Mucosa of stomach (tissue), 1 donor: ENCODE data around the gene SLC2A8.

Experiments
- H3K27me3 ChIP-seq: one replicate; pipeline ENCODE4 v1.7.0; 2013; ENCODE audit warnings: mild to moderate bottlenecking, low read length; ENCODE audit not compliant: control insufficient read depth, insufficient read depth
- H3K36me3 ChIP-seq: one replicate; pipeline ENCODE4 v1.7.0; 2013; ENCODE audit warnings: low read length; ENCODE audit not compliant: control insufficient read depth, insufficient read depth
- H3K4me1 ChIP-seq: one replicate; pipeline ENCODE4 v1.7.0; 2013; ENCODE audit warnings: mild to moderate bottlenecking, low read length; ENCODE audit not compliant: control insufficient read depth, insufficient read depth
- H3K4me3 ChIP-seq: one replicate; pipeline ENCODE4 v1.7.0; 2013; ENCODE audit warnings: low read length
- H3K9ac ChIP-seq: one replicate; pipeline ENCODE4 v1.7.0; 2013; ENCODE audit warnings: mild to moderate bottlenecking, low read length, moderate library complexity
- H3K9me3 ChIP-seq: one replicate; pipeline ENCODE4 v1.7.0; 2013; ENCODE audit warnings: mild to moderate bottlenecking, low read length, moderate library complexity; ENCODE audit not compliant: control insufficient read depth
- donor health status: Pancreatic carcinoma.

SLC2A8 gene

DNA sequence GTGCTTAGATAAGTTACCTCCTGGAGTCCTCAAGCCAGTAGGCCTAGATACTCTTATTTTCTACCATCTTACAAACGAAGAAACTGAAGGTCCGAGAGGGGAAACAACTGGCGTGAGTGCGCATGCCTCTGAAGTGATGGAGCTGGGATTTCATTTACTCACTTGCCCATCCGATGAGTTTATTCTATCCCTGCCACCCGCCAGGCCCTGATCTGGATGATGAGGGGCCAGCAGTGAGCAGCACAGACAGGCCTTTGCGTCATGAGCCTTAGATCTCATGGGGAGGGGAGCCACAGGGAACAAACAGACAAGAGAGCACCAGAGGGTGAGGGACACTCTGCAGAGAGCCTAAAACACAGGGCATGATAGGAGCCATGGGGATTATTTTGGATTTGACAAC lies 34.1 kb upstream of the SLC2A8 start:
- Histone ChIP-seq H3K27me3 (no peaks in the 10 kb centered on the region), H3K36me3 (no peaks in the 10 kb centered on the region), H3K4me3 (no peak overlapping the region), H3K4me1 (peaks cover 30% of the 10 kb centered on the region), H3K9me3 (no peaks in the 10 kb centered on the region), H3K9ac (no peak overlapping the region)

DNA sequence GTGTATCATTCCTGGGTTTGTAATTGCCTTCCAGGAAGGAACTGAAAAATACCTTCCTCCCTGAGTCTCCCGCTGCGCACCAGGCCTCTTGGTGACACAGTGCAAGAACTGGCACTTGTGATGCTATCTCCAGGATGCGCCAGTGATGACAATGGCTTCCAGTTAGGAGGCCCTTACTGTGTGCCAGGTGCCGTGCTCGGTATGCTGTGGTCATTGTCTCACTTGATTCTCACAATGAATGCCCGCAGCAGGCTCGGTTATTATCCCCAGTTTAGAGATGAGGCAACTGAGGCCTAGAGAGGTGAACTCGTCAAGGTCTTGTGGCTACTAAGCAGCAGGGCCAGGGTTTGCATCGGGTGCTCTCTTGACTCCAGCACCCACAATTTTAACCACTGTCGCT lies 31.5 kb upstream of the SLC2A8 start:
- no peak overlapping the region for H3K9ac ChIP-seq
- H3K4me1 ChIP-seq = peaks cover 27% of the 10 kb centered on the region
- no peaks in the 10 kb centered on the region for H3K9me3 ChIP-seq
- H3K4me3 ChIP-seq = no peak overlapping the region
- no peaks in the 10 kb centered on the region for H3K27me3 ChIP-seq
- H3K36me3 ChIP-seq = no peaks in the 10 kb centered on the region

DNA sequence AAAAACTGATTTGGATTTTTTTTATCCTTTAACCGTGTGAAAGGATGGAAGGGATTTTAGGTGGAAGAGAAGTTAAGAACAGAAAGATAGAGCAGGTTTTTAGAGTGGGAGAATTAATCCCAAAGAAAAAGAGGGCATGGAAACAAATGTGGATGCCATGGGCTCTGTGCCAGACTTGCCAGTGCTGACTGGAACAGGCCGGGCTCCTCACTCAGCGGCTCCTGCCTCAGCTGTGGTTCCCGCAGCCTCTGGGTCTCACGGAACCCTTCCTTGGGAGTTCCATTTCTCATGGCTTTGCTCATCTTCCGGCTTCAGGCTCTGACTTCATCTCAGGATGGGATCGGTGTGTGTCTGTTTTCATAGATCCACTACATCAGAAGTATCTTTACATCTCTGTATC lies 30.4 kb upstream of the SLC2A8 start:
- H3K36me3 ChIP-seq = no peaks in the 10 kb centered on the region
- peaks cover 15% of the 10 kb centered on the region for H3K4me1 ChIP-seq
- H3K9ac ChIP-seq = no peak overlapping the region
- H3K27me3 ChIP-seq = no peaks in the 10 kb centered on the region
- no peaks in the 10 kb centered on the region for H3K9me3 ChIP-seq
- no peak overlapping the region for H3K4me3 ChIP-seq

DNA sequence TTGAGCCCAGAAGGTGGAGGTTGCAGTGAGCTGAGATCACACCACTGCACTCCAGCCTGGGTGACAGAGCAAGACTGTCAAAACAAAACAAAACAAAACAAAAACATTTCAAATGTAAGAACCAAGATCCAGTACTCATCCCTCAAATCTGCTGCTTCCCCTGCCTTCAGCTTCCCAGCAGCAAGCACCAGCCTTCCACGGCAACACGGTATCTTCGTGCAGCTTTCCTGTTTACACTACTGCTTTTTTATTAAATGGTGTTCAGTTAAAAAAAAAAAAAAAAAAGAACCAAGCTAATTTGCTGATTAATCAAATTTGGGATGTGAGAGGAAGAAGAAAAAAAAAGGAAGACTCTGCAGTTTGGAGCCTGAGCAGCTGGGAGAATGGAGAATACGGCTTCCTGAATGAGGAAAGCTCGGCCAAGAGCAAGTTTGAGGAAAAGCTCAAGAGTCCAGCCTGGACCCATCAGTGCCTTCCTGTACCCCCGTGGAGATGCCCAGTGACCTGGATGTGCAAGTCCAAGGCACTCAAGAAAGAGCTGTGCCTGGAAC lies 28.0 kb upstream of the SLC2A8 start:
- H3K9me3 ChIP-seq = no peaks in the 10 kb centered on the region
- no peak overlapping the region for H3K9ac ChIP-seq
- no peaks in the 10 kb centered on the region for H3K4me1 ChIP-seq
- H3K4me3 ChIP-seq = no peak overlapping the region
- H3K36me3 ChIP-seq = no peaks in the 10 kb centered on the region
- H3K27me3 ChIP-seq = no peaks in the 10 kb centered on the region

DNA sequence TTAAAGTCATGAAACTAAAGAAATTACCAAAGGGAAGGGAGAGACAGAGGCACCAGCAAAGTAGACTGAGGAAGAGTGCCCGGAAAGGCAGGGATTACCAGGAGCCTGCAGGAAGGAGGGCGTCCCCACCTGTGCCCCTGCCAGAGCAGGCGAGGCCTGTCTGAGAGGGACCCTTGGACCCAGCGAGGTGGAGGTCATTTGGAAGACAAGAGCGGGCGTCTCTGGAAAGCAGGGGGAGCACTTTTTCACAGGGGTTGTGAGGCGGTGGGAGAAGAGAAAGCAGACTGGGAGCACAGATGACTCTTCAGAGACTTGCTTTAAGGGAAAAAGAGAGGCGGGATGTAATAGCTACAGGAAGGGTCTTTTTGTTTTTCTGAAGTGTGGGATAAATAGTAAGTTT lies 27.5 kb upstream of the SLC2A8 start:
- Histone ChIP-seq H3K27me3 (no peaks in the 10 kb centered on the region), H3K4me1 (no peaks in the 10 kb centered on the region), H3K9me3 (no peaks in the 10 kb centered on the region), H3K36me3 (no peaks in the 10 kb centered on the region), H3K9ac (no peak overlapping the region), H3K4me3 (no peak overlapping the region)

DNA sequence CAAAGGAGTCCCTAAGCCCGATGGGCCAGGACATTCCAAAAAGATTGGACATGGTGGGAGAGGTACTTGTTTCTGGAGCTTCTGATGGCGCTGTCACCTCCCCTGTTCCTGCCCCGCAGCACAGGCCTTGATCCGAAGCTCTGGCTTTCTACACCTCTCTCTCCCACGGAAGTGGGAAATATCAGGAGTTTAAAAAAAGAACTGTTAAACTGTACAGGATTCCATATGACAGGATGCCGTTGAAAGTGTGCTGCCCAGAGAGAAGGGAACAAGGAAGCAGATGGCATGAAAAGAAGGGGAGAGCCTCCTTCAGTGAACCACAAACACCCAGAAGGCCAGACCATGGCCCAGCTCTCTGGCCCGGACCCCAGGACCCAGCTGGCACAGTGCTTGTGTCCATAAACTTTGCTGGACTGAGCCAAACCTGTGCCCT lies 26.8 kb upstream of the SLC2A8 start:
- Histone ChIP-seq H3K9ac (no peak overlapping the region), H3K4me1 (no peaks in the 10 kb centered on the region), H3K27me3 (no peaks in the 10 kb centered on the region), H3K9me3 (no peaks in the 10 kb centered on the region), H3K4me3 (no peak overlapping the region), H3K36me3 (no peaks in the 10 kb centered on the region)

DNA sequence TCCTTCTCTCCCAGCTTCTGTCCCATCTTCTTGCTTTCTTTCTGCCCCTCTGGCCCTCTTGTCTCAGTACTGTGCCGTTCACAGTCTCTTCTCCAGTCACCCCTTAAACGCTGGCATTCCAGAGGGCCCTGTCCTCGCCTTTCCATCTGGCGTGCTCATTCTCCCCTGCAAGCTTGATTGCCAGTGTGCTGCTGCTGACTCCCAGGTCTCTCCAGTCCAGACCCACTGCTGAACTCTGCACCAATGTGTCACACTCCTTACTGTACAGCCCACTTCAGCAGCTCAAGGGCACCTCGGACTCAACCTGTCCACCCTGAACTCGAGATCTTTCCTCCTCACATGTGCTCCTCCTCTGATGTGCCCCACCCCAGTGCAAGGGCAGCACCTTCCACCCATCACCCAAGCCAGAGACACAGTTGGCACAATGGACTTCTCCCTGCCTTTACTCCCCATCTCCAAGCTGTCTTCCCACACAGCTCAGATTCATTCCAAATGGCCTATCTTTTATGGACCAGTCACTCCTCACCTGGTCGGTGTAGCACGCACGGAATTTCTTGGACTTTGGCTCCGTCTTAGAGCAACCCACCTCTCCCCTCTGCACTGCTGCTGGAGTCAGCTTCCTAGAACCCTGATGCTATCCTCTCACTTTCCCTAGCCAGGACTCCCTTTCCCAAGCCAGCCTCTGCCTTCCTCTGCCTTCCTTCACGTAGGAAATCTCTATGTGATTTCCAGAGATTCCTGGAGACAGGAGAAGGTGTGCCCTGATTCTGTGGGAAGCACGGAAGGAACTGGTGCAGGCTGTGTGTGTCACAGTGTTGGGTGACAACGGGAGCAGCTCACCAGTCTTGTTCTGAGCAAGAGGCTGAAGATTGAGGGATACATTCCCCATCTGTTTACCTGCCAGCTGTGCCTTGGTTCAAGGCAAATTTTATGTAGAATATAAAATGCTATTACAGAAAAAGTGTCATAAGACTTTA lies 26.0 kb upstream of the SLC2A8 start:
- H3K9me3 ChIP-seq = no peaks in the 10 kb centered on the region
- no peak overlapping the region for H3K9ac ChIP-seq
- no peaks in the 10 kb centered on the region for H3K36me3 ChIP-seq
- H3K27me3 ChIP-seq = no peaks in the 10 kb centered on the region
- H3K4me1 ChIP-seq = no peaks in the 10 kb centered on the region
- H3K4me3 ChIP-seq = no peak overlapping the region

DNA sequence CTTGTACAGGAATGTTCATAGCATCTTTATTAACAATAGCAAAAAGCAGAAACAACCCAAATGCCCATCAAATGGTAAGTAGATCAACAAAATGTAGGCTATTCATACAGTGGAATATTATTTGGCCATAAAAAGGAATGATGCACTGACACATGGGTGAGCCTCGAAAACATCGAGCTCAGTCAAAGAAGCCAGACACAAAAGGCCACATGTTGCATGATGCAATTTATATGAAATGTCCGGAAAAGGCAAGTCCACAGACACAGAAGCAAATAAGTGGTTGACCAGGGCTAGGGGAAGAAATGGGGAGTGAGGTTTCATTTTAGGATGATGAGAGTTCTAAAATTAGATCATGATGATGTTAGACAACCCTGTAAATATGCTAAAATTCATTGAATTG lies 16.5 kb upstream of the SLC2A8 start:
- no peak overlapping the region for H3K9ac ChIP-seq
- H3K36me3 ChIP-seq = no peaks in the 10 kb centered on the region
- H3K27me3 ChIP-seq = no peaks in the 10 kb centered on the region
- no peaks in the 10 kb centered on the region for H3K4me1 ChIP-seq
- no peaks in the 10 kb centered on the region for H3K9me3 ChIP-seq
- no peak overlapping the region for H3K4me3 ChIP-seq

DNA sequence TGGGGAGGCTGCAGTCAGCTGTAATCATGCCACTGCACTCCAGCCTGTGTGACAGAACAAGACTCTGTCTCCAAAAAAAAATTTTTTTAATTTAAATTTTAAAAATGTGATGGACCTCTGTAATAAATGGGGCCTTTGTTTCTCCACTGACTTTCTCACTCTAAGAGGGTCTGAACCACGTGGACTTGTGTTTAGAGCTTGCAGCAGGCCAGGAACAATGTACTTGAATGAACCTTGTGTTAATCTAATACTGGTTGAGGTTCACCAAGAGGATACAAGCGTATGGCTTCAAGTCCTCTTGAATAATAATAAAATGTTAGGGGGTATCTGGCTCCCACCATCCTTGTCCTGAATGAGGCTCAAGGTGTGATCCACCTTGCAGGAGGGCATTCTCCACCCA lies 14.4 kb upstream of the SLC2A8 start:
- Histone ChIP-seq H3K4me3 (no peak overlapping the region), H3K9ac (no peak overlapping the region), H3K36me3 (no peaks in the 10 kb centered on the region), H3K9me3 (no peaks in the 10 kb centered on the region), H3K4me1 (no peaks in the 10 kb centered on the region), H3K27me3 (no peaks in the 10 kb centered on the region)

DNA sequence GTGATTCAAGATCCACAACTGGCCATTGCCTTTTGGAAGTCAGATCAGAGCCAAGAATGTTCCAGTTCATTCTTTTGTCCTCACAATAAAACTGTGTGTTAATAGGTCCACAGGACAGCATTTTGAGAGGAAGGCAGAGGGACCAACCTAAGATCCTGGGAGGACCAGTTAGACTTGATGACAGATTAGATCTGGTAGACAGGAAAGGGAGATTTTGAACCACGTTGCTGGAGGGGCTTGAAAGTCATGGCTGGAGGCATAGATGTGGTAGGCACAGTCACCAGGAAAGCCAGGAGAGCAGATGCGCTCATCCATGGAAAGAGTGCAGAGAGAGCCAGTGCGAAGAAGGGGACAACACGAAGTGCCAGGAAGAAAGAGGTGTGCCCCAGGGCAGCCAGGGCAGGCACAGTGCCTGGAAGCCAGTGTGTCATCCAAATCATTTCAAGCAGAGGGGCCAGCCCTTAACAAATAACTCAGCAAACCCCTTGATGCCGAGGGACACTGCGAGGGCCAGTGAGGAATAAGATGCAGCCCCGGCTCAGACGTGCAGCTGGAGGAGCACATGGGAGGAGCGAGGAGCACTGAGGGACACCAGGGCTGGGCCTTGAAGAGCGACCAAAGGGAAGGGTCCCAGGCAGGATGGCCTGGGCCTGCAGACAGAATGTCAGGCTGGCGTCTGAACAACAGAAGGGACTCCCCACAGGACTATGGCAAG lies 12.8 kb upstream of the SLC2A8 start:
- Histone ChIP-seq H3K36me3 (no peaks in the 10 kb centered on the region), H3K4me3 (no peak overlapping the region), H3K9me3 (no peaks in the 10 kb centered on the region), H3K9ac (no peak overlapping the region), H3K27me3 (no peaks in the 10 kb centered on the region), H3K4me1 (no peaks in the 10 kb centered on the region)

DNA sequence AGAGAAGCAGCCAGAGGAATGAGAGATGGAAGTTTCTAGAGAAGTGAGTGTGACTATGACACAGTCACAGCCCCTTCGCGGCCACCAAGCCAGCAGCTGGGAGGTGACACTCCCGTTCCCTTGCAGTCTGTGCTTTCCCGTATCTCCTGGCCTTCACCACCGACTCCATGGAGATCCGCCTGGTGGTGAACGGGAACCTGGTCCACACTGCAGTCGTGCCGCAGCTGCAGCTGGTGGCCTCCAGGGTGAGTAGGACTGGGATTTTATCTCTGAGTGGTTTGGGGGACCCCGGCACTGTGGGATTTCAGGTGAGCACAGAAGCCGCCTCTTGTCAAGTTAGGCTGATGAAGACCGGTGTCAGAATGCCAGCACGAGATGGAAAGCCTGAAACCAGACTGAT lies 12.1 kb upstream of the SLC2A8 start:
- Histone ChIP-seq H3K9me3 (no peaks in the 10 kb centered on the region), H3K4me1 (no peaks in the 10 kb centered on the region), H3K9ac (no peak overlapping the region), H3K27me3 (no peaks in the 10 kb centered on the region), H3K36me3 (no peaks in the 10 kb centered on the region), H3K4me3 (no peak overlapping the region)

DNA sequence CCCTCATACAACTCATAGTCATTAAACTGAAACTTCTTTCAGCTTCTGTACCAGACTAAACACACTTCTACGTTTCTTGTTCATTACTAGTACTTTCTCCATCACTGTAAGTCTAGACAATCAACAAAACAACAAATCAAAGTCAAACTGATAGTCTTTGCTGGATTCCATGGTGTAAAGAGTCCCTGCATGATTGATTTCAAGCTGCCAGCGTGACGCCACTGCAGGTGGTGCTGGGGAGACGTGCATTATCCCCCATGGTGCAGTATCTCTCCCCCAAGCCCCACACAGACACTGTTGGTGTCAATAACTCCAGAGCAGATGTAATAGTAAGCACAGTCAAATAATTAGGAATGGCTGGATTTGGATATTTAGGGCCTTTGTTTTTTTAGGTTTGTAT lies 10.7 kb upstream of the SLC2A8 start:
- Histone ChIP-seq H3K9ac (no peak overlapping the region), H3K4me1 (no peaks in the 10 kb centered on the region), H3K27me3 (no peaks in the 10 kb centered on the region), H3K36me3 (no peaks in the 10 kb centered on the region), H3K4me3 (no peak overlapping the region), H3K9me3 (no peaks in the 10 kb centered on the region)
